H1 (cell line): ENCODE data around the gene PKIB. TPM values are rescaled to one million over a fixed set of nuclear protein-coding genes. Genes with fewer than 3 reads are reported as not detected.

Experiments
- CTCF ChIA-PET: fragments of 300-600 bp; sonication (Branson Sonifier 250); formaldehyde crosslinking; loops from one replicate; lab custom pipeline; 2021; ENCODE audit not compliant: partially characterized antibody; lab: Charles Lee
- POLR2A ChIA-PET: fragments of 300-600 bp; sonication (Branson Sonifier 250); formaldehyde crosslinking; loops from one replicate; lab custom pipeline; 2021; ENCODE audit warnings: inconsistent platforms; ENCODE audit not compliant: partially characterized antibody; lab: Charles Lee
- DNase-seq, 2 experiments: peaks; one replicate each; pipeline versions ENCODE4 v3.0.0 to v3.0.0-alpha.2; 2010 to 2022; ENCODE audit warnings: low spot score in 2 of 2, low read depth in 1 of 2, mixed read lengths in 1 of 2
- FAIRE-seq: peaks from 2 replicates; lab custom pipeline; 2011; peaks lifted over from hg19 to GRCh38; lab: Jason Lieb, UNC
- H2AFZ ChIP-seq: 2 replicates; pipeline ENCODE4 v1.8.1; 2012; ENCODE audit warnings: low read length, inconsistent platforms
- H2AK5ac ChIP-seq: 2 replicates; pipeline ENCODE4 v1.6.1; 2013; ENCODE audit warnings: low read depth, low read length
- H2BK120ac ChIP-seq: replicated peaks from 2 replicates; pipeline ENCODE3; 2013; ENCODE audit warnings: low read depth, low read length, inconsistent platforms
- H2BK12ac ChIP-seq: 2 replicates; pipeline ENCODE4 v1.6.1; 2013; ENCODE audit warnings: low read depth, low read length
- H2BK15ac ChIP-seq: 2 replicates; pipeline ENCODE4 v1.6.1; 2013; ENCODE audit warnings: low read length
- H2BK20ac ChIP-seq: 2 replicates; pipeline ENCODE4 v1.6.1; 2013; ENCODE audit warnings: low read length
- H2BK5ac ChIP-seq: 2 replicates; pipeline ENCODE4 v1.6.1; 2013; ENCODE audit warnings: low read depth, low read length
- H3K14ac ChIP-seq: 2 replicates; pipeline ENCODE4 v1.6.1; 2013; ENCODE audit warnings: inconsistent platforms; ENCODE audit not compliant: insufficient read length
- H3K18ac ChIP-seq: 2 replicates; pipeline ENCODE4 v1.6.1; 2013; ENCODE audit warnings: low read length; ENCODE audit errors: extremely low read depth
- H3K23ac ChIP-seq: 2 replicates; pipeline ENCODE4 v1.6.1; 2013; ENCODE audit warnings: inconsistent platforms; ENCODE audit not compliant: insufficient read length
- H3K23me2 ChIP-seq: 2 replicates; pipeline ENCODE4 v1.6.1; 2013; ENCODE audit warnings: low read depth, low read length
- H3K27ac ChIP-seq: 2 replicates; pipeline ENCODE4 v1.6.1; 2011; ENCODE audit warnings: low read depth, low read length, inconsistent platforms
- H3K27me3 ChIP-seq, 4 experiments: replicated peaks in 1 of 4; 1 replicate in 1 of 4; 2 replicates in 3 of 4; pipeline versions ENCODE4 v1.6.1 to v1.8.1; 2011 to 2013; ENCODE audit warnings: low read length in 3 of 4, mild to moderate bottlenecking in 3 of 4, inconsistent platforms in 2 of 4, mixed read lengths in 2 of 4, moderate library complexity in 1 of 4; ENCODE audit not compliant: control insufficient read depth in 3 of 4, insufficient read depth in 3 of 4; ENCODE audit errors: extremely low read depth in 1 of 4
- H3K36me3 ChIP-seq, 4 experiments: 2 replicates each; pipeline versions ENCODE4 v1.6.1 to v1.8.1; 2011 to 2013; ENCODE audit warnings: mild to moderate bottlenecking in 4 of 4, low read length in 3 of 4, moderate library complexity in 2 of 4, control low read depth in 1 of 4, inconsistent platforms in 1 of 4; ENCODE audit not compliant: insufficient read depth in 4 of 4, control insufficient read depth in 2 of 4
- H3K4ac ChIP-seq: replicated peaks from 2 replicates; pipeline ENCODE3; 2013; ENCODE audit warnings: low read length, low read depth, mixed read lengths, inconsistent platforms; ENCODE audit not compliant: insufficient read length
- H3K4me1 ChIP-seq, 4 experiments: replicated peaks in 1 of 4; 1 replicate in 1 of 4; 2 replicates in 3 of 4; pipeline versions ENCODE4 v1.6.1 to v1.8.1; 2011 to 2013; ENCODE audit warnings: low read length in 3 of 4, inconsistent platforms in 2 of 4, mixed read lengths in 1 of 4; ENCODE audit not compliant: insufficient read depth in 4 of 4, control insufficient read depth in 3 of 4
- H3K4me2 ChIP-seq, 2 experiments: 2 replicates each; pipeline versions ENCODE4 v1.6.1 to v1.8.1; 2011 to 2013; ENCODE audit warnings: low read depth in 2 of 2, low read length in 2 of 2, control low read depth in 1 of 2, inconsistent platforms in 1 of 2, mild to moderate bottlenecking in 1 of 2; ENCODE audit not compliant: insufficient read depth in 1 of 2
- H3K4me3 ChIP-seq, 4 experiments: fragments of 200-600, 300-600 bp in 1 of 4; sonication (generic), shearing (Covaris generic), sonication (Bioruptor Twin) in 1 of 4; 2 replicates each; pipeline versions ENCODE4 v1.5.1 to v1.8.1; 2011 to 2016; ENCODE audit warnings: low read length in 4 of 4, low read depth in 3 of 4, control low read depth in 2 of 4, inconsistent platforms in 2 of 4, mild to moderate bottlenecking in 2 of 4, mixed read lengths in 1 of 4, moderate library complexity in 1 of 4; ENCODE audit not compliant: insufficient read depth in 2 of 4; ENCODE audit errors: extremely low read depth in 1 of 4
- H3K56ac ChIP-seq: replicated peaks from 2 replicates; pipeline ENCODE3; 2013; ENCODE audit warnings: low read depth, mild to moderate bottlenecking, mixed read lengths, low read length, inconsistent platforms; ENCODE audit not compliant: insufficient read length
- H3K79me1 ChIP-seq: 2 replicates; pipeline ENCODE4 v1.6.1; 2013; ENCODE audit warnings: low read depth, low read length, control low read depth
- H3K79me2 ChIP-seq, 2 experiments: 2 replicates each; pipeline versions ENCODE4 v1.6.1 to v1.8.1; 2012 to 2013; ENCODE audit warnings: low read length in 2 of 2, mild to moderate bottlenecking in 2 of 2, inconsistent platforms in 1 of 2; ENCODE audit not compliant: insufficient read depth in 2 of 2, control insufficient read depth in 1 of 2
- H3K9ac ChIP-seq, 4 experiments: replicated peaks in 1 of 4; 1 replicate in 1 of 4; 2 replicates in 3 of 4; pipeline versions ENCODE4 v1.6.1 to v1.8.1; 2011 to 2013; ENCODE audit warnings: low read depth in 3 of 4, low read length in 3 of 4, control low read depth in 2 of 4, mild to moderate bottlenecking in 2 of 4, moderate library complexity in 2 of 4, inconsistent platforms in 1 of 4; ENCODE audit errors: extremely low read depth in 1 of 4
- H3K9me3 ChIP-seq, 2 experiments: 2 replicates each; pipeline versions ENCODE4 v1.6.1 to v1.8.1; 2012 to 2013; ENCODE audit warnings: mild to moderate bottlenecking in 2 of 2, moderate library complexity in 2 of 2, control low read depth in 1 of 2, inconsistent platforms in 1 of 2, low read depth in 1 of 2, low read length in 1 of 2, mixed read lengths in 1 of 2; ENCODE audit not compliant: insufficient read depth in 2 of 2
- H4K20me1 ChIP-seq, 2 experiments: replicated peaks in 1 of 2; 2 replicates each; pipeline versions ENCODE3 to v1.8.1; 2011 to 2013; ENCODE audit warnings: inconsistent platforms in 2 of 2, low read length in 2 of 2, mild to moderate bottlenecking in 1 of 2; ENCODE audit not compliant: insufficient read depth in 2 of 2, control insufficient read depth in 1 of 2
- H4K5ac ChIP-seq: 2 replicates; pipeline ENCODE4 v1.6.1; 2013; ENCODE audit warnings: low read length, low read depth, mixed read lengths, inconsistent platforms; ENCODE audit not compliant: insufficient read length
- H4K8ac ChIP-seq: 2 replicates; pipeline ENCODE4 v1.8.0; 2013; ENCODE audit warnings: mild to moderate bottlenecking, moderate library complexity, low read length, inconsistent platforms; ENCODE audit not compliant: insufficient read depth; ENCODE audit errors: extremely low read depth
- H4K91ac ChIP-seq: replicated peaks from 2 replicates; pipeline ENCODE3; 2013; ENCODE audit warnings: low read length, mixed read lengths, inconsistent platforms; ENCODE audit not compliant: insufficient read length
- ASH2L ChIP-seq: fragments of 200-600, 300-600 bp; sonication (generic); IDR thresholded peaks from one replicate; pipeline ENCODE4 v1.7.1; 2017; ENCODE audit warnings: low read length
- CHD1 ChIP-seq: IDR thresholded peaks from 2 replicates; pipeline ENCODE4 v1.6.1; 2012; ENCODE audit warnings: low read depth, low read length, improper control_type of control experiment
- EP300 ChIP-seq, 2 experiments: IDR thresholded peaks; 1 replicate in 1 of 2; 2 replicates in 1 of 2; pipeline ENCODE4 v1.6.1; 2011 to 2012; ENCODE audit warnings: low read depth in 2 of 2, low read length in 2 of 2, mild to moderate bottlenecking in 2 of 2, borderline replicate concordance in 1 of 2, inconsistent platforms in 1 of 2, moderate library complexity in 1 of 2
- KDM4A ChIP-seq: IDR thresholded peaks from one replicate; pipeline ENCODE4 v1.7.1; 2012; ENCODE audit warnings: low read depth, mild to moderate bottlenecking, moderate library complexity, low read length, inconsistent platforms; ENCODE audit not compliant: severe bottlenecking
- TEAD4 ChIP-seq: IDR thresholded peaks from 2 replicates; pipeline ENCODE4 v1.6.1; 2012; ENCODE audit warnings: low read depth, low read length, inconsistent platforms, mixed read lengths
- YY1 ChIP-seq: IDR thresholded peaks from 2 replicates; pipeline ENCODE4 v1.6.1; 2011; ENCODE audit warnings: low read depth, mild to moderate bottlenecking, low read length
- WGBS, 2 experiments: shearing (Covaris generic) in 1 of 2; methylation state at CpG; one replicate each; pipeline versions ENCODE4 v1.1.6 to v1.1.7; 2013 to 2015; ENCODE audit warnings: low lambda C conversion rate in 2 of 2, mixed read lengths in 2 of 2, inconsistent platforms in 1 of 2, low coverage in 1 of 2, missing lambda C conversion rate in 1 of 2; ENCODE audit not compliant: insufficient replicate concordance in 2 of 2, insufficient coverage in 1 of 2, insufficient read length in 1 of 2; ENCODE audit errors: extremely low coverage in 1 of 2, missing lambda C conversion rate in 1 of 2; 5-methylcytosine and 5-hydroxymethylcytosine counted together
- polyA plus RNA-seq, 7 experiments: library from polyadenylated mRNA; depleted of rRNA in 3 of 7; stranded (reverse) in 5 of 7; unstranded in 2 of 7; fragments of >200 nt in 5 of 7; fragments of 200-250 nt in 2 of 7; gene quantifications; 1 replicate in 5 of 7; 2 replicates in 1 of 7; 4 replicates in 1 of 7; pipeline versions ENCODE4 v1.2.1 to v1.2.3, GENCODE V29; 2011 to 2013; ENCODE audit warnings: missing spikeins in 2 of 7, mixed read lengths in 2 of 7
- total RNA-seq: library from RNA; stranded (reverse); fragmentation: NEBNext Ultra II Directional; extraction: Animal tissue kit (Norgen Biotek cat#: 25700); gene quantifications from 2 replicates; pipeline ENCODE4 v1.2.1, GENCODE V29; 2021

PKIB gene
- total and polyA plus RNA-seq, 2 of the 8 experiments (the other 6 are each of a cell fraction or from before 2014, with no cell fraction given), result 13.5 to 73.3 TPM

GRCh38 chr6:122568797-122569221 lies 41.4 kb upstream of the PKIB start:
- Histone ChIP-seq H3K4ac (no peak overlapping the region), H3K4me3 (no peak overlapping the region), H3K79me2 (no peaks in the 10 kb centered on the region), H2BK15ac (no peak overlapping the region), H3K27me3 (no peaks in the 10 kb centered on the region), H4K91ac (no peak overlapping the region), H2BK120ac (no peak overlapping the region), H3K4me2 (no peak overlapping the region), H3K23me2 (no peaks in the 10 kb centered on the region), H3K9ac (no peak overlapping the region), H3K79me1 (no peaks in the 10 kb centered on the region; the same call in 1 of the 2 replicates), H2BK5ac (no peak overlapping the region), H3K27ac (no peak overlapping the region), H4K8ac (no peak overlapping the region), H2AFZ (peak overlapping the region; percentile 42; the same call in 1 of the 2 replicates), H3K23ac (no peak overlapping the region), H3K36me3 (peaks cover 0 to 17% (median 0%) of the 10 kb centered on the region in 4 experiments; a peak in 1 of 8 replicates), H2BK12ac (no peak overlapping the region), H3K4me1 (no peaks in the 10 kb centered on the region), H3K9me3 (no peaks in the 10 kb centered on the region), H4K5ac (no peak overlapping the region), H3K56ac (no peak overlapping the region), H3K14ac (no peak overlapping the region), H4K20me1 (no peaks in the 10 kb centered on the region), H2BK20ac (no peak overlapping the region), H3K18ac (no peak overlapping the region), H2AK5ac (no peak overlapping the region)
- 73% methylated on average over 3 of the region's 3 CpGs; no CpG with 5 or more reads in 1 of the 2 experiments for WGBS, 2 experiments
- FAIRE-seq, result no peak
- ChIA-PET CTCF (interaction anchor here (1.2 kb wide), 1 partner anchor 47 kb away, joined by 5 read pairs; no protein-coding TSS in a partner anchor), POLR2A (no interaction called here)
- no peak for DNase-seq
- TF ChIP-seq ASH2L, result no peak
- no peak for TF ChIP-seq YY1
- no peak for TF ChIP-seq EP300 (IDR thresholded peaks at IDR 0.05; ENCODE audit: borderline replicate concordance in 1 of 2, low read depth in 2 of 2, low read length in 2 of 2)
- TF ChIP-seq TEAD4, result no peak
- no peak for TF ChIP-seq CHD1
- TF ChIP-seq KDM4A, result no peak
